ENCODE results near the gene ZNF184.

ZNF184 gene

GRCh38 chr6:27492631-27493190 is 19.8 kb upstream of the ZNF184 start:
- in situ Hi-C loops (cut with MboI; ENCODE audit: low sequenced_read_pairs), result no loop called here

- in situ Hi-C loops (cut with MboI; ENCODE audit: low sequenced_read_pairs), result no loop called here
These were observed 6.6 kb upstream of the ZNF184 start for GRCh38 chr6:27479319-27480182.

- in situ Hi-C loops (cut with MboI; ENCODE audit: low sequenced_read_pairs), result no loop called here
These were observed 5.9 kb upstream of the ZNF184 start for GRCh38 chr6:27478706-27479318.

GRCh38 chr6:27478141-27478705 is 5.3 kb upstream of the ZNF184 start:
- in situ Hi-C loops (cut with MboI; ENCODE audit: low sequenced_read_pairs), result no loop called here

- in situ Hi-C loops (cut with MboI; ENCODE audit: low sequenced_read_pairs), result no loop called here
These were observed 4.6 kb upstream of the ZNF184 start for GRCh38 chr6:27477318-27478013.

- in situ Hi-C loops (cut with MboI; ENCODE audit: low sequenced_read_pairs), result no loop called here
These were observed 3.2 kb upstream of the ZNF184 start for GRCh38 chr6:27476090-27476489.

GRCh38 chr6:27474672-27475071 is 1.8 kb upstream of the ZNF184 start:
- in situ Hi-C loops (cut with MboI; ENCODE audit: low sequenced_read_pairs), result no loop called here

- in situ Hi-C loops (cut with MboI; ENCODE audit: low sequenced_read_pairs), result no loop called here
These were observed 1.2 kb upstream of the ZNF184 start for GRCh38 chr6:27474172-27474465.

GRCh38 chr6:27472182-27472616 is 706 bp downstream of the ZNF184 start:
- in situ Hi-C loops (cut with MboI; ENCODE audit: low sequenced_read_pairs), result no loop called here

GRCh38 chr6:27471365-27472115 is 1.4 kb downstream of the ZNF184 start:
- in situ Hi-C loops (cut with MboI; ENCODE audit: low sequenced_read_pairs), result no loop called here

- in situ Hi-C loops (cut with MboI; ENCODE audit: low sequenced_read_pairs), result no loop called here
These were observed 2.9 kb downstream of the ZNF184 start for GRCh38 chr6:27470023-27470422.

GRCh38 chr6:27468334-27468733 is 4.6 kb downstream of the ZNF184 start:
- in situ Hi-C loops (cut with MboI; ENCODE audit: low sequenced_read_pairs), result no loop called here

- in situ Hi-C loops (cut with MboI; ENCODE audit: low sequenced_read_pairs), result no loop called here
These were observed 20.4 kb downstream of the ZNF184 start for GRCh38 chr6:27452496-27452897.

- in situ Hi-C loops (cut with MboI; ENCODE audit: low sequenced_read_pairs), result no loop called here
These were observed 21.1 kb downstream of the ZNF184 start for GRCh38 chr6:27451660-27452390.

- in situ Hi-C loops (cut with MboI; ENCODE audit: low sequenced_read_pairs), result no loop called here
These were observed 24.4 kb downstream of the ZNF184 start for GRCh38 chr6:27448456-27448855.

GRCh38 chr6:27442932-27443331 is 30.0 kb downstream of the ZNF184 start:
- in situ Hi-C loops (cut with MboI; ENCODE audit: low sequenced_read_pairs), result no loop called here

GRCh38 chr6:27441001-27441400 is 31.9 kb downstream of the ZNF184 start:
- in situ Hi-C loops (cut with MboI; ENCODE audit: low sequenced_read_pairs), result no loop called here

- in situ Hi-C loops (cut with MboI; ENCODE audit: low sequenced_read_pairs), result no loop called here
These were observed 33.5 kb downstream of the ZNF184 start for GRCh38 chr6:27439371-27439770.

GRCh38 chr6:27433714-27434113 is 39.2 kb downstream of the ZNF184 start:
- in situ Hi-C loops (cut with MboI; ENCODE audit: low sequenced_read_pairs), result no loop called here

- in situ Hi-C loops (cut with MboI; ENCODE audit: low sequenced_read_pairs), result no loop called here
These were observed 43.9 kb downstream of the ZNF184 start for GRCh38 chr6:27428966-27429365.

All from HL-60/S4 treated with phorbol 12-myristate 13-acetate at 8.2 ng/mL for 4 days and 3 days (cell line).